ENCODE measurements around the gene DLL3. TPM values are rescaled to one million over a fixed set of nuclear protein-coding genes. Genes with fewer than 3 reads are reported as not detected.

The DLL3 gene
- total RNA-seq, 3 donors from 2014 or later (not counting 1 experiment from before 2014, with no cell fraction given): not detected

DNA sequence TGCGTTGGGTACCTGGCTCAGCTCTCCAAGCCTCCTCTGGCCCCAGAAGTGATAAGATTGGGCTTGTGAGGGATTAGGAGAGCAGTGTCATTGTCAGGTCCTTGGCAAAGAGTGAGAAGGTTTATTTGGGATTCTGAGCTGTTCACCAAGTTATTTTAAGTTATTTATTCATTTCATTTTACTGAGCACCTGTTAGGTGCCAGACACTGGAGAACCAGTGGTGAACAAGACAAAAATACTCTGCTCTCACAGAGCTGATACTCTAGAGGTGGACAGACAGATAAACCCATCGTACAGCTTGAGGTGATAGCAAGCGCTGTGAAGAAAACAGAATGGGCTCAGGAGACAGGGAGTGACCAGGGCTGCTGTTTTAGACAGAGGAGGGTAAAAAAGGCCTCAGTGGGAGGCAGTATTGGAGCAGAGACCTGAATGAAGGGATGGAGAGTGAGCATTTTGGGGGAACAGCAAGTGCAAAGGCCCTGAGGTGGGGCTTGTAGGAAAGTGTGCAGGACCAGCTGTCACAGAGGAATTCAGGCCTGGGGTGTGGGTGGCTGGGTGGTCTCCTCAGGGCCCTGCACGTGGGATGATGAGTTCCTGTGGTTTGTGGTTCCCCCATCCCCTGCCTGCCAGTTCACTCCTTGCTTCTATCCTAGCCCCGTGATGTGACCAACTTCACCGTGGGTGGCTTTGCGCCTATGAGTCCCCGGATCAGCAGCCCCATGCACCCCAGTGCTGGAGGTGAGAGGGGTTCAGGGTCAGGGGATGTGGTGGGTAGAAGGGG, 26.8 kb upstream of the DLL3 start:
- Histone ChIP-seq H3K36me3 (ENCODE audit: control insufficient read depth, insufficient read depth, low read length) (peaks cover 82% of the 10 kb centered on the region), H3K27ac (ENCODE audit: low read length) (no peak overlapping the region), H3K9me3 (ENCODE audit: control insufficient read depth, insufficient read depth, low read length) (no peaks in the 10 kb centered on the region), H3K4me1 (ENCODE audit: control insufficient read depth, insufficient read depth, low read length) (no peaks in the 10 kb centered on the region), H3K4me3 (ENCODE audit: low read length) (no peak overlapping the region), H3K27me3 (ENCODE audit: control insufficient read depth, insufficient read depth, low read length) (no peaks in the 10 kb centered on the region)
- Mint-ChIP-seq H3K27me3 (ENCODE audit: low read depth in 2 of 2) (no peaks in the 10 kb centered on the region), H3K27ac (peak overlapping the region; percentile 56 to 71), H3K36me3 (peaks cover 6% of the 10 kb centered on the region), H3K9me3 (no peaks in the 10 kb centered on the region), H3K4me3 (no peak overlapping the region), H3K4me1 (peaks cover 8 to 21% of the 10 kb centered on the region in 2 donors)
- no peak for DNase-seq
- WGBS (ENCODE audit: insufficient coverage): 65% methylated on average over 8 of the region's 8 CpGs
- intact Hi-C loops (cut with micrococcal nuclease): no loop called here
- ATAC-seq: no peak
- TF ChIP-seq, protein P1, sequence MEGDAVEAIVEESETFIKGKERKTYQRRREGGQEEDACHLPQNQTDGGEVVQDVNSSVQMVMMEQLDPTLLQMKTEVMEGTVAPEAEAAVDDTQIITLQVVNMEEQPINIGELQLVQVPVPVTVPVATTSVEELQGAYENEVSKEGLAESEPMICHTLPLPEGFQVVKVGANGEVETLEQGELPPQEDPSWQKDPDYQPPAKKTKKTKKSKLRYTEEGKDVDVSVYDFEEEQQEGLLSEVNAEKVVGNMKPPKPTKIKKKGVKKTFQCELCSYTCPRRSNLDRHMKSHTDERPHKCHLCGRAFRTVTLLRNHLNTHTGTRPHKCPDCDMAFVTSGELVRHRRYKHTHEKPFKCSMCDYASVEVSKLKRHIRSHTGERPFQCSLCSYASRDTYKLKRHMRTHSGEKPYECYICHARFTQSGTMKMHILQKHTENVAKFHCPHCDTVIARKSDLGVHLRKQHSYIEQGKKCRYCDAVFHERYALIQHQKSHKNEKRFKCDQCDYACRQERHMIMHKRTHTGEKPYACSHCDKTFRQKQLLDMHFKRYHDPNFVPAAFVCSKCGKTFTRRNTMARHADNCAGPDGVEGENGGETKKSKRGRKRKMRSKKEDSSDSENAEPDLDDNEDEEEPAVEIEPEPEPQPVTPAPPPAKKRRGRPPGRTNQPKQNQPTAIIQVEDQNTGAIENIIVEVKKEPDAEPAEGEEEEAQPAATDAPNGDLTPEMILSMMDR (IDR thresholded peaks at IDR 0.05): no peak

DNA sequence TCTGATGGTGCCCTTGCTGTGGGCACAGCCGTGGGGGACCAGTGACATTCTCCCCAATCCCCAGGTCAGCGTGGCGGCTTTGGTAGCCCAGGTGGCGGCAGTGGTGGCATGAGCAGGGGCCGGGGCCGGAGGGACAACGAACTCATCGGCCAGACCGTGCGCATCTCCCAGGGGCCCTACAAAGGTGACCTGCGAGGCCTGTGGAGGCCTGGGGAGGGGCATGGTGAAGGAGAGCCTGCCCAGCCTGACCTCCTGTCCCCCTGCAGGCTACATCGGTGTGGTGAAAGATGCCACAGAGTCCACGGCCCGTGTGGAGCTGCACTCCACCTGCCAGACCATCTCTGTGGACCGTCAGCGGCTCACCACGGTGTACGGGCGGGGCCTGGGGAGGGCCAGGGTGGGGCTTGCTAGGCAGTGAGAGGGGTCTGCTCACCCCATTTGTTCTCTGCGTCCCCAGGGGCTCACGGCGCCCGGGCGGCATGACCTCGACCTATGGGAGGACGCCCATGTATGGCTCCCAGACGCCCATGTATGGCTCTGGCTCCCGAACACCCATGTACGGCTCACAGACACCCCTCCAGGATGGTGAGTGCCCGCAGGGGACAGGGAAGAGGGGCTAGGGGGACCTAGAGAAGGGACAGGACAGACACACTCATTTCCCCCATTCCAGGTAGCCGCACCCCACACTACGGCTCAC, 25.9 kb upstream of the DLL3 start:
- TF ChIP-seq, protein P1 (IDR thresholded peaks at IDR 0.05): no peak
- Histone ChIP-seq H3K27ac (ENCODE audit: low read length) (no peak overlapping the region), H3K4me3 (ENCODE audit: low read length) (no peak overlapping the region), H3K36me3 (ENCODE audit: control insufficient read depth, insufficient read depth, low read length) (peaks cover 72% of the 10 kb centered on the region), H3K9me3 (ENCODE audit: control insufficient read depth, insufficient read depth, low read length) (no peaks in the 10 kb centered on the region), H3K4me1 (ENCODE audit: control insufficient read depth, insufficient read depth, low read length) (no peaks in the 10 kb centered on the region), H3K27me3 (ENCODE audit: control insufficient read depth, insufficient read depth, low read length) (no peaks in the 10 kb centered on the region)
- WGBS (ENCODE audit: insufficient coverage): 95% methylated on average over 32 of the region's 32 CpGs
- Mint-ChIP-seq H3K4me3 (no peak overlapping the region), H3K9me3 (no peaks in the 10 kb centered on the region), H3K27me3 (ENCODE audit: low read depth in 2 of 2) (no peaks in the 10 kb centered on the region), H3K36me3 (peaks cover 6% of the 10 kb centered on the region), H3K4me1 (peaks cover 8 to 21% of the 10 kb centered on the region in 2 donors), H3K27ac (no peak overlapping the region)
- intact Hi-C loops (cut with micrococcal nuclease): no loop called here
- ATAC-seq: no peak
- no peak for DNase-seq

DNA sequence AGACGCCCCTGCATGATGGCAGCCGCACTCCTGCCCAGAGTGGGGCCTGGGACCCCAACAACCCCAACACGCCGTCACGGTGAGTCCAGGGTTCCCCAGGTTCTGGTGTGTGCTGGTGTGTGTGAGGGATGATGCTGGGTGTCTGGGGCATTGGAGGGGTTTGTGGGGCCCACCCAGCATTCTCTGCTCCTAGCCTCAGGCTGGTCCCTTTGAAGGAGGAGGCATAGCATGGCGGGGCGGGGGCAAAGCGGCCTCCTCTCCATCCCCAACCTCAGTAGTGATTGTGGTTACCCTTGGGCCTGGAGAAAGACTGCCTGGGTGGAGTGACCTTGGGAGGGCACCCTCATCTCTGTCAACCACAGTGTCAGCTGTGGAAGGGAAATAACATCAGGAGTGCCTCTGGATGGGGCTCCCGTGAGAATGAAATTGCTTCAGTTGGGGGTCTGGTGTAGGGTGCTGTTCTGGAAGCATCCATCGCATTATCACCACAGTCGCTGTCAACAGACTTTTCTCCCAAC, 25.2 kb upstream of the DLL3 start:
- ATAC-seq (no peak), DNase-seq (no peak)
- WGBS (ENCODE audit: insufficient coverage): 97% methylated on average over 8 of the region's 11 CpGs
- no peaks in the 10 kb centered on the region for H3K27me3 ChIP-seq (ENCODE audit: control insufficient read depth, insufficient read depth, low read length)
- no peaks in the 10 kb centered on the region for H3K9me3 Mint-ChIP-seq
- no peaks in the 10 kb centered on the region for H3K9me3 ChIP-seq (ENCODE audit: control insufficient read depth, insufficient read depth, low read length)
- H3K36me3 ChIP-seq (ENCODE audit: control insufficient read depth, insufficient read depth, low read length): peaks cover 66% of the 10 kb centered on the region
- H3K4me1 Mint-ChIP-seq: peaks cover 8 to 21% of the 10 kb centered on the region in 2 donors
- H3K27me3 Mint-ChIP-seq (ENCODE audit: low read depth in 2 of 2): no peaks in the 10 kb centered on the region
- H3K27ac ChIP-seq (ENCODE audit: low read length): no peak overlapping the region
- peak overlapping the region; percentile 38 to 66 for H3K27ac Mint-ChIP-seq
- H3K36me3 Mint-ChIP-seq: peaks cover 6% of the 10 kb centered on the region
- intact Hi-C loops (cut with micrococcal nuclease): no loop called here
- H3K4me1 ChIP-seq (ENCODE audit: control insufficient read depth, insufficient read depth, low read length): no peaks in the 10 kb centered on the region
- no peak overlapping the region for H3K4me3 Mint-ChIP-seq
- H3K4me3 ChIP-seq (ENCODE audit: low read length): no peak overlapping the region
- TF ChIP-seq, protein P1 (IDR thresholded peaks at IDR 0.05): no peak
